OCI-LY3 (cell line): ENCODE results near the gene CHST10.

Source experiments
- CTCF ChIP-seq: fragments of 200-600, 300-600 bp; sonication (generic); IDR thresholded peaks from 2 replicates; pipeline ENCODE4 v1.5.1; 2014; ENCODE audit warnings: antibody characterized with exemption, low read length, low read depth
- EZH2phosphoT487 ChIP-seq: fragments of 200-600 bp; shearing (Covaris generic); IDR thresholded peaks from 2 replicates; pipeline ENCODE4 v1.6.1; 2018; ENCODE audit warnings: antibody characterized with exemption, mixed run types, low read depth

- TF ChIP-seq CTCF (no peak), EZH2phosphoT487 (no peak)
These were observed 24.1 kb downstream of the CHST10 start for GRCh38 chr2:100393362-100393761.
